HG03354 (cell line): ENCODE data around the gene FGD2.
"Not testable (repeated sequence)": the region's sequence is repeated elsewhere in the genome, so short reads cannot be mapped to it uniquely, and the experiment has no call there.

Source experiments
- ATAC-seq: cut with Tn5 transposase; IDR thresholded peaks from one replicate; pipeline ENCODE4 v1.9.1; 2021; ENCODE audit warnings: mild to moderate bottlenecking; ENCODE audit not compliant: unreplicated experiment, poor library complexity, severe bottlenecking

FGD2 gene

GRCh38 chr6:37030599-37030998 lies 25.1 kb downstream of the FGD2 start:
- no peak for ATAC-seq

- ATAC-seq = no peak
Observed at GRCh38 chr6:37032239-37032638, 26.8 kb downstream of the FGD2 start.

- ATAC-seq = no peak
Observed at GRCh38 chr6:37033255-37033654, 27.8 kb downstream of the FGD2 start.

- ATAC-seq = no peak
Observed at GRCh38 chr6:37033819-37034795, 28.7 kb downstream of the FGD2 start.

GRCh38 chr6:37036146-37036545 lies 30.7 kb downstream of the FGD2 start:
- ATAC-seq = no peak

- ATAC-seq = no peak
Observed at GRCh38 chr6:37038292-37039198, 33.1 kb downstream of the FGD2 start.

GRCh38 chr6:37039958-37040357 lies 34.5 kb downstream of the FGD2 start:
- ATAC-seq = no peak

- no peak for ATAC-seq
Observed at GRCh38 chr6:37041521-37041920, 36.1 kb downstream of the FGD2 start.

- ATAC-seq = no peak
Observed at GRCh38 chr6:37042150-37042549, 36.7 kb downstream of the FGD2 start.

GRCh38 chr6:37043091-37043490 lies 37.6 kb downstream of the FGD2 start:
- ATAC-seq = not testable (repeated sequence)

- no peak for ATAC-seq
Observed at GRCh38 chr6:37047346-37047688, 41.9 kb downstream of the FGD2 start.

GRCh38 chr6:37047689-37048402 lies 42.4 kb downstream of the FGD2 start:
- ATAC-seq = no peak

GRCh38 chr6:37048403-37048850 lies 43.0 kb downstream of the FGD2 start:
- ATAC-seq = no peak

GRCh38 chr6:37048851-37049757 lies 43.6 kb downstream of the FGD2 start:
- ATAC-seq = peak; percentile 64

- ATAC-seq = no peak
Observed at GRCh38 chr6:37049758-37050044, 44.2 kb downstream of the FGD2 start.

- peak; percentile 51 for ATAC-seq
Observed at GRCh38 chr6:37050045-37050853, 44.8 kb downstream of the FGD2 start.

GRCh38 chr6:37050854-37051137 lies 45.3 kb downstream of the FGD2 start:
- no peak for ATAC-seq

GRCh38 chr6:37051138-37052026 lies 45.9 kb downstream of the FGD2 start:
- ATAC-seq = peak; percentile 46
